GM19467 (cell line): ENCODE results near the gene FBXW12.
"Not testable (repeated sequence)": the region's sequence is repeated elsewhere in the genome, so short reads cannot be mapped to it uniquely, and the experiment has no call there.

Experiments used
- ATAC-seq: cut with Tn5 transposase; IDR thresholded peaks from one replicate; pipeline ENCODE4 v1.9.1; 2021; ENCODE audit warnings: mild to moderate bottlenecking, moderate library complexity; ENCODE audit not compliant: unreplicated experiment

FBXW12 gene

DNA sequence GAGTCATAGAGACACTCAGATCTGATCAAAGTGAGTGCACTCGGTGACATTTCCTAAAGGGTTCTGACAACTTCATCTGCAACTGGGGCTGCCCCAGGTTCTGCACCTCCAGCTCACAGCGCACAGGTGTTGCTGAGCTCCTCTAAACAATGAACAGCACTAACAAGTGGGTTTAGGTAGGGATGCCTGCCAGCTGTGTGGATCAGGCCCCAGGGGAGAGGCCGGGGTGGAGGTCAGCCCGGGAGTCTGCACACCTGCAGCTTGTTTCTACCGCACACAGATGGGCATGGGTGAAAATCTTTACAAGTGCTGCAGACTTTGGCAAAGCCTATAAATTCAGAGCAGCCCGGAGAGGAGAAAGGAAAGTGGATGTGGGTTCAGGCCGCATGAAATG lies 355 bp downstream of the FBXW12 start:
- no peak for ATAC-seq

GRCh38 chr3:48372862-48373435 lies 930 bp downstream of the FBXW12 start:
- no peak for ATAC-seq

DNA sequence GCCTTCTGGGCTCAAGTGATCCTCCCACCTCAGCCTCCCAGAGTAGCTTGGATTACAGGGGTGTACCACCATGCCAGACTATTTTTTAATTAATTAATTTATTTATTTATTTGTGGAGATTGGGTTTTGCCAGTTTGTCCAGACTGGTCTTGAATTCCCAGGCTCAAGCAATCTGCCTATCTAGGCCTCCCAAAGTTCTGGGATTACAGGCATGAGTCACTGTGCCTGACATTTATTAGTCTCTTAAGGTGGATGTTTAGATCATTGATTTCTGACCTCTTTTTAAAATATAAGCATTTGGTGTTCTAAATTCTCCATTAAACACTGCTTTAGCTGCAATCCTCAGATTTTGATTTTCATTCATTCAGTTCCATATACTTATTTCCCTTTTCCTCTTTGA lies 15.6 kb downstream of the FBXW12 start:
- ATAC-seq = no peak

DNA sequence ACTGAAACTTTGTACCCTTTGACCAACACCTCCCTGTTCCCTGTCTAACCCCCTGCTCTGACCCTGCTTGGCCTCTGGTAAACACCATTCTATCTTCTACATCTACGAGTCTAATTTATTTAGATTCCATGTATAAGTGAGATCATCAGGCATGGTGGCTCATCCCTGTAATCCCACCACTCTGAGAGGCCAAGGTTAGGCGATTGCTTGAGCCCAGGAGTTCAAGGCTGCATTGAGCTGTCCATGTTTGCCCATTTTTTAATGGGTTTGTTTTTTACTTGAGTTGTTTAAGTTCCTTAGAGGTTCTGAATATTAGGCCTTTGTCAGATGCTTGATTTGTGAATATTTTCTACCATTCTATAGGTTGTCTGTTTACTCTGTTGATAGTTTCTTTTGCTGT lies 16.9 kb downstream of the FBXW12 start:
- ATAC-seq = no peak

DNA sequence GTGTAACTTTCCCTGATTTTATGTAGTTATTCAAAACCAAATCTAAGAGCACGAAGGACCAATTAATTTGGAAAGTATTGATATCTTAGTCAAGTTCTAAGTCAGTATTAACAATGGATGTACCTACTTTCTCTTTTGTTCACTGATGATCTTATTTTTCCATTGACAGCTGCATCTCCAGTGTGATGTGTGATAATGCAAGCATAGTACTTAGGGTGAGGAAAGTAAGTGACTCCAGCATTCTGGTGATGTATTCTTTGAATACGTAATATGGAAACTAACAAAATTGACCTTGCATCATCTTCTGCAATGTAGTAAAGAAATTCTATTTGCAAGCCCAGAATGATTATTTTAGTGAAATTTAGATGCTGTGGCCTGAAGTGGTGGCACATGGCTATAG lies 22.4 kb downstream of the FBXW12 start:
- ATAC-seq = no peak

GRCh38 chr3:48395714-48396113 lies 23.7 kb downstream of the FBXW12 start:
- ATAC-seq = no peak

DNA sequence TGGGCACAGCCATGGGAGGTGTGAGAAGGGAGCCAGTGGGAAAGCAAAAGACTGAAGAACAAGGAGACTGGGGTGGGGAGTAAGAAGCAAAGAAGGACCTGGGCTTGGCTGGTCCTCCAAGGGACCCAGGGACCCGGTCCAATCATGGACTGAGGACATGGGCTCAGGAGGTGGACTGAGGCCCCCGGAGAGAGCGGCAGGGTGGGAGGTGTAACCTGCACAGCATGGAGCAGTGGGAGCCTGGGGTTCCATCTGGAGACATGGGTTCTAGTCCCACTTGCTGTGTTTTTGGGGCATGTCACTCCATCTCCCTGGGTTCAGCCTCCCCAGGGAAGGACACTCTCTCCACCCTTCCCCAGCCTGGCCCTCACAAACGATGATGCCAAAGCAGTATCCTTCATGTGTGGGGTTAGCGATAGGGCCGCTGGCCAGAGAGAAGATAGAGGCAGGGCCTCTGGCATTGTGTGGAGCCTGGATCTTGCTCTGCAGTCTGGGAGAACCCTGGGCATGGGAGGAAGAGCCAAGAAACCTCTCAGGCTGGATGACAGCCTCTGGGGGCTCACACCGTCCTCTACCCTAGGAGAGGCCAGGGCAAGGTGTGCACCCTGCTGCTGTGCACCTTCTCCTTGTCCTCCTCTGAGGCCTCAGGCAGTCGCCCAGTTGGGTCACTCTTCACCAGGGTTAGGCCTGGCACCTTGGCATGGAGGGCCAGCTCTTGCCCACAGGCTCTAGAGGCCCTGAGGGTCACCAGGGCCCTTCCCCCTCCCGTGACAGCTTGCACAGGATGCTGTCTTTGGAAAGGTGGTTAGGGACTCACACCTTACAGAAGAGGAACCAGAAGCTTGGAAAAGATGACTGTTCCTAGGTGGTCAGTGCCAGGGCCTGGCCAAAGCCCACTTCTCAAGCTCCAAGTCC lies 26.0 kb downstream of the FBXW12 start:
- ATAC-seq = no peak

DNA sequence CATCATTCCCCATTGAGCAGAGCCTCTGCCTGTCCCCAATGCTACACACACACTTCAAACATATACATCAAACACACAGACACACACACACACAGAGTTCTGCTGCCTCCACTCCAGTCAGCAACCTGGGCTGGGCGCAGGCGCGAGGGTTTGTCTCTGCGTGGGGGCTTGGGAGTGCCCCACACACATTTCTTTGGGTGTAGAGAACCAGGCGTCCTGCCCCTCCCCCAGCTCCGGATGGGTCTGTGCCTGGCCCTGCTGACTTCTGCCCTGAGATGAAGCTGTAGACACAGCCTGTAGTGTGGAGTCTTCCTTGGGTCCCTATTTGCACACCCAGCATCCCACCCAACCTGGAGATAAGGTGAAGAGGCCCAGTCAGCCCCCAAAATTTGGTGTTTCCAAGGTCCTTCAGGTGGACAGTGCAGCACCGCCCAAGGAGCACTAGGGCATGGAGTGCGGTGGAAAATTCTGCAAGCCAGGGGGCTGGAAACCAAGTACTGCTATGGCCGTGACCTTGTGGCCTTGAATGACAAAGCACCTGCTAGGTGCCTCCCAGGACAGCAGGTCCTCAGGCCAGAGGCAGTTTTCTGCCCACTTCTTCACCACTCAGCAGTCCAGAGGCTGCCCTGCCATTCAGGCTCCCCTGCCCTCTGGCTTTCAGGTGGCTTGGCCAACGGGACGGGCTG lies 26.8 kb downstream of the FBXW12 start:
- no peak for ATAC-seq

- ATAC-seq = no peak
These were observed 27.6 kb downstream of the FBXW12 start for GRCh38 chr3:48399387-48400172.

DNA sequence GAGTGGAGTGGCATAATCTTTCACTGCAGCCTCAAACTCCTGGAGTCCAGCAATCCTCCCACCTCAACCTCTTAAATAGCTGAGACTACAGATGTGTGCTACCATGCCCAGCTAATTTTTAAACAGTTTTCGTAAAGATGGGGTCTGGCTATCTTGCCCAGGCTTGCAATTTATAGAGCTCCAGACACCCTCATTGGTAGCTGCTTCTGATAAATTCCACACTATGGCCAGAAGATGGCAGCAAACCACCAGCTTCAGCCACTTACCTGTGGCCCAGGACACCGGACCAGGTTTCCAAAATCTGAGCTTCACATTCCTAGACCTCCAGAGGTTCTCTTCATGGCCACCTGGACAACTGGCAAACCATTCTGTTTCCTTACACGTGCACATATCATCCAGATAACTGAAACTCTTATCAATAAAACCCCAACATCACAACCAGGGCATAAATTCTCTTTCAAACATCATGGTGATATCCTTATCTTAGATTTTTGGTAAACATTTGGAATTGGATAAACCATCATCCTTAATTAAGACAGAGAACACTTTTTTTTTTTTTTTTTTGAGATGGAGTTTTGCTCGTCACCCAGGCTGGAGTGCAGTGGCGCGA lies 28.9 kb downstream of the FBXW12 start:
- no peak for ATAC-seq

DNA sequence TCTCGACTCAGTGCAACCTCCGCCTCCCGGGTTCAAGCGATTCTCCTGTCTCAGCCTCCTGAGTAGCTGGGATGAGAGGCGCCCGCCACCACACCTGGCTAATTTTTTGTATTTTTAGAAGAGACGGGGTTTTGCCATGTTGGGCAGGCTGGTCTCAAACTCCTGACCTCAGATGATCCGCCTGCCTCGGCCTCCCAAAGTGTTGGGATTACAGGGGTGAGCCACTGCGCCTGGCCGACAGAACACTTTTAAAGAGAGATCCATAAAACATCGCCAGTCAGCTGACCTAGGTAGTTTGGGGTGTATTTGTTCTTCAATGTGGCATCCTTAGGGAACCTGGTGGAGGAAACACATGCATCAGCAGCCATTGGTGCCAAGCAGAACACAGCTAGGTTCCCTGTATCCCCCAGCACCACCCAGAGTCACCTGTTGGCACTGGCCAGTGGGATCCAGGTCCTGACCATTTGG lies 29.4 kb downstream of the FBXW12 start:
- not testable (repeated sequence) for ATAC-seq

DNA sequence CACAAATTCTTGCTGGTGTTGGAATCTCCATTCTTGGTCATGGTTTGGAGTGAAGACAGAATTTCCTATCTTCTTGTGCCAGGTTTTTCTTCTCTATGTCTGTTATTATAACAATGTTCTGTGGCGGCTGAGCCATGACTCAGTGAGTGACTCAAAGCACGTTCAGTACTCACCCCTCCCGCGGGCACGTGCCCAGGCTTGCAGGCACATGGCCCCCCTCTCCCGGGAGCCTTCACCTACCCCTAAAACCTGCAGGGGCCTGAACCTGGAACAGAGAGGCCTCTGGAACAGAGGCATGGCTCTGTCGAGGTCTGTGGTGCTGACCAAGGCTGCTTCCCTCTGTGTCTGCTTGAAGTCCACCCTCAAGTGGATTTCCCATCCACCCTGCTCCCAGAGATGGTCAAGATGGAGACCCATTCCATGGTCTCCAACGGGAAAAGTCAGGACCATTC lies 30.3 kb downstream of the FBXW12 start:
- no peak for ATAC-seq

DNA sequence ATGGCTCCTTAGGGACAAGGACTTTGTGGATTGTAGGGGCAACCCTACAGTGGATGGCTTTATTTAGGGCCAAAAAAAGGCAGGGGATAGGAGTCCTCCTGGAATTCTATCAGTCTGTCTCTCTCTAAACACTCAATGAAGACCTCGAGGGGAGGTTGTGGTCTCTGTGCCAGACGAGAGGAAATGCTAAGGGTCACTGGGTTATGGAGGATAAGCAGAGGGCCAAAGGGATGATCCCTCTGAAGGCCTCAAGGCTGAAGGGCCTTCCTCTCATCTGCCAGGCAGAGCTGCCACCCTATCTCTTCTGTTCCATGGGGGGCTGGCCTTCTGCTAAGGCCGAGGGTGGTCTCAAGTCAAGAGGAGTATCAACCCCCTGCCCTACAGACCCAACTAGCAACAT lies 30.9 kb downstream of the FBXW12 start:
- ATAC-seq = no peak

- ATAC-seq = no peak
These were observed 31.8 kb downstream of the FBXW12 start for GRCh38 chr3:48403533-48404439.

- no peak for ATAC-seq
These were observed 32.7 kb downstream of the FBXW12 start for GRCh38 chr3:48404440-48405342.

DNA sequence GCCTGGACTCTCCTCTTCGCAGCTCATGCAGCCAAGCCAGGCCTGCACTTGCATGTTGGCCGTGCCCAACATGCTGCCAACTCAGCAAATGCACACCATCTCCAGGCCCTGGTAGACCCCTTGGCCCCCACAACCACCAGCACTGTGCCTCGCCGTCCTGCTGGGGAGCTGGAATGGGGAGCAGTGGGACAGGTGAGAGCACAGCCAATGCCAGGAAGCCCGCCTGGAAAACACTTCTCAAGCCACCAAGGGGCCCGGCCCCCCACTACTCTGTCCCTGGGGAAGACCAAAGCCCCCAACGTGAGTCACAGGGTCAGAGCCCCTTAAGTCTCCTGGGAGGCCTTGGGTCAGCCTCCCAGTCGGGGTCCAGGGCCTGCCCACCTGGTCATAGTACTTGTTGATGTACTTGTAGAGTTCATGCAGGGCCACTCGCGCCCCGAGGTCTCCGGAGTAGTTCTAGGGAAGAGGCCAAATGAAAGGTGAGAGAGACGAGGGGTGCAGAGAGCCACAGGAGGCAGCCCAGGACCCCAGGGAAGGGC lies 33.4 kb downstream of the FBXW12 start:
- no peak for ATAC-seq

- no peak for ATAC-seq
These were observed 34.0 kb downstream of the FBXW12 start for GRCh38 chr3:48405971-48406370.
